HG03520 (cell line): Measurements from ENCODE around the gene RAPGEF2.
"Not testable (repeated sequence)": the region's sequence is repeated elsewhere in the genome, so short reads cannot be mapped to it uniquely, and the experiment has no call there.

Source experiments
- ATAC-seq: cut with Tn5 transposase; IDR thresholded peaks from one replicate; pipeline ENCODE4 v1.9.1; 2021; ENCODE audit warnings: mild to moderate bottlenecking, moderate library complexity; ENCODE audit not compliant: unreplicated experiment

The RAPGEF2 gene

GRCh38 chr4:159235779-159236368 is 133.0 kb downstream of the RAPGEF2 start:
- no peak for ATAC-seq

GRCh38 chr4:159237975-159238374 is 135.1 kb downstream of the RAPGEF2 start:
- ATAC-seq, result no peak

GRCh38 chr4:159238631-159239030 is 135.8 kb downstream of the RAPGEF2 start:
- ATAC-seq, result no peak

GRCh38 chr4:159239629-159240028 is 136.8 kb downstream of the RAPGEF2 start:
- ATAC-seq, result no peak

- ATAC-seq, result no peak
These were observed 137.2 kb downstream of the RAPGEF2 start for GRCh38 chr4:159240046-159240445.

- ATAC-seq, result no peak
These were observed 137.8 kb downstream of the RAPGEF2 start for GRCh38 chr4:159240687-159241086.

- ATAC-seq, result no peak
These were observed 139.5 kb downstream of the RAPGEF2 start for GRCh38 chr4:159242427-159242826.

GRCh38 chr4:159248384-159249178 is 145.7 kb downstream of the RAPGEF2 start:
- no peak for ATAC-seq

GRCh38 chr4:159250751-159251325 is 148.0 kb downstream of the RAPGEF2 start:
- ATAC-seq, result no peak

GRCh38 chr4:159251580-159251979 is 148.7 kb downstream of the RAPGEF2 start:
- not testable (repeated sequence) for ATAC-seq

GRCh38 chr4:159252491-159252890 is 149.6 kb downstream of the RAPGEF2 start:
- ATAC-seq, result no peak

GRCh38 chr4:159256037-159256436 is 153.2 kb downstream of the RAPGEF2 start:
- no peak for ATAC-seq

GRCh38 chr4:159258889-159259560 is 156.1 kb downstream of the RAPGEF2 start:
- no peak for ATAC-seq

GRCh38 chr4:159264057-159264456 is 161.2 kb downstream of the RAPGEF2 start:
- ATAC-seq, result no peak

GRCh38 chr4:159266981-159267868 is 164.3 kb downstream of the RAPGEF2 start:
- peak; percentile 62 for ATAC-seq

- peak; percentile 7 for ATAC-seq
These were observed 165.0 kb downstream of the RAPGEF2 start for GRCh38 chr4:159267869-159268285.

GRCh38 chr4:159268607-159269006 is 165.7 kb downstream of the RAPGEF2 start:
- ATAC-seq, result no peak

GRCh38 chr4:159269116-159269515 is 166.2 kb downstream of the RAPGEF2 start:
- ATAC-seq, result no peak

- no peak for ATAC-seq
These were observed 167.1 kb downstream of the RAPGEF2 start for GRCh38 chr4:159269956-159270355.

GRCh38 chr4:159271856-159272255 is 169.0 kb downstream of the RAPGEF2 start:
- no peak for ATAC-seq
